Dedifferentiated amniotic fluid mesenchymal stem cell (primary cell): ENCODE measurements around the gene ART5.
A peak's percentile ranks its signal among the peaks of the same experiment; 100 is the strongest.
"Not testable (repeated sequence)": the region's sequence is repeated elsewhere in the genome, so short reads cannot be mapped to it uniquely, and the experiment has no call there.

Source experiments
- DNase-seq: peaks from one replicate; pipeline ENCODE4 v3.0.0-alpha.2; 2016; ENCODE audit errors: extremely low spot score

The ART5 gene

GRCh38 chr11:3658252-3658651 is 16.5 kb upstream of the ART5 start:
- DNase-seq = no peak

GRCh38 chr11:3657331-3657730 is 15.5 kb upstream of the ART5 start:
- DNase-seq = not testable (repeated sequence)

GRCh38 chr11:3655547-3655946 is 13.8 kb upstream of the ART5 start:
- DNase-seq = no peak

- not testable (repeated sequence) for DNase-seq
Observed at GRCh38 chr11:3652514-3652913, 10.7 kb upstream of the ART5 start.

- DNase-seq = not testable (repeated sequence)
Observed at GRCh38 chr11:3649374-3649773, 7.6 kb upstream of the ART5 start.

GRCh38 chr11:3648843-3649242 is 7.1 kb upstream of the ART5 start:
- DNase-seq = not testable (repeated sequence)

GRCh38 chr11:3645552-3645951 is 3.8 kb upstream of the ART5 start:
- DNase-seq = no peak

- no peak for DNase-seq
Observed at GRCh38 chr11:3644817-3645235, 3.0 kb upstream of the ART5 start, which contains the start of gene ART1. ART1 (plus strand) TSS chr11:3645128; CDS start chr11:3659214, 14,086 bp downstream.

GRCh38 chr11:3643102-3643546 is 1.3 kb upstream of the ART5 start:
- not testable (repeated sequence) for DNase-seq

GRCh38 chr11:3642071-3642951 is 519 bp upstream of the ART5 start:
- peak; percentile 52 for DNase-seq

- no peak for DNase-seq
Observed at GRCh38 chr11:3641191-3641590, 601 bp downstream of the ART5 start.

GRCh38 chr11:3639841-3640240 is 2.0 kb downstream of the ART5 start:
- DNase-seq = no peak

- DNase-seq = no peak
Observed at GRCh38 chr11:3638513-3638912, 3.3 kb downstream of the ART5 start.

- DNase-seq = no peak
Observed at GRCh38 chr11:3637201-3637600, 4.6 kb downstream of the ART5 start.

- DNase-seq = no peak
Observed at GRCh38 chr11:3635641-3636375, 6.0 kb downstream of the ART5 start.

- no peak for DNase-seq
Observed at GRCh38 chr11:3632070-3632660, 9.6 kb downstream of the ART5 start.

GRCh38 chr11:3631331-3631730 is 10.5 kb downstream of the ART5 start:
- no peak for DNase-seq

GRCh38 chr11:3627291-3627690 is 14.5 kb downstream of the ART5 start:
- peak; percentile 23 for DNase-seq

GRCh38 chr11:3626250-3626960 is 15.4 kb downstream of the ART5 start:
- DNase-seq = no peak

GRCh38 chr11:3623767-3624458 is 17.9 kb downstream of the ART5 start:
- no peak for DNase-seq

GRCh38 chr11:3623121-3623520 is 18.7 kb downstream of the ART5 start:
- no peak for DNase-seq
